Left lung (tissue), 10 donors: Measurements from ENCODE around the gene MBP. TPM values are rescaled to one million over a fixed set of nuclear protein-coding genes. Genes with fewer than 3 reads are reported as not detected.

ENCODE experiments used
- ATAC-seq: fragments of 200-7000 bp; cut with Tn5 transposase; one replicate; pipeline ENCODE4 v1.9.1; 2020; ENCODE audit warnings: moderate library complexity
- DNase-seq, 4 donors: peaks; one replicate each; pipeline ENCODE4 v3.0.0-alpha.2; 2013 to 2020
- H3K27ac ChIP-seq, 2 donors: fragments of 200-600 bp; sonication (generic) in 1 of 2; one replicate each; pipeline versions ENCODE4 v1.5.0 to v1.8.0; 2020 to 2021
- H3K27me3 ChIP-seq, 2 donors: fragments of 200-600 bp; sonication (generic) in 1 of 2; one replicate each; pipeline versions ENCODE4 v1.5.0 to v1.8.0; 2020 to 2021
- H3K36me3 ChIP-seq, 2 donors: fragments of 200-600 bp; sonication (generic) in 1 of 2; one replicate each; pipeline versions ENCODE4 v1.5.0 to v1.8.0; 2020 to 2021
- H3K4me1 ChIP-seq, 2 donors: fragments of 200-600 bp; one replicate each; pipeline ENCODE4 v1.8.0; 2021
- H3K4me3 ChIP-seq, 2 donors: fragments of 200-600 bp; sonication (generic) in 1 of 2; one replicate each; pipeline versions ENCODE4 v1.5.0 to v1.8.0; 2020 to 2021; ENCODE audit warnings: mild to moderate bottlenecking in 1 of 2
- H3K9me3 ChIP-seq, 2 donors: fragments of 200-600 bp; sonication (generic) in 1 of 2; one replicate each; pipeline versions ENCODE4 v1.5.0 to v1.8.0; 2020 to 2021
- intact Hi-C, 2 donors: fragments of 100-400 bp; cut with DNase I; formaldehyde crosslinking; loops; one replicate each; pipeline versions ENCODE4 v1.11.2 to v1.14.2; 2022
- polyA plus RNA-seq, 6 donors: library from polyadenylated mRNA; unstranded; fragments of 120-200 nt; gene quantifications; one replicate each; pipeline ENCODE4 v1.2.1, GENCODE V29; 2013; ENCODE audit not compliant: insufficient read length in 6 of 6
- total RNA-seq, 2 donors: library from RNA; stranded (reverse); fragmentation: NEBNext Ultra II Directional; extraction: Animal tissue kit (Norgen Biotek cat#: 25700); gene quantifications; one replicate each; pipeline ENCODE4 v1.2.1, GENCODE V29; 2021
- TF ChIP-seq, protein P1 (sequence below), 2 donors: fragments of 200-600 bp; sonication (generic) in 1 of 2; IDR thresholded peaks; one replicate each; pipeline versions ENCODE4 v1.5.0 to v1.8.0; 2021; ENCODE audit warnings: antibody characterized with exemption in 2 of 2
- donor health status: DM: no; HTN: yes; CAD: no.
- donor health status: DM: no; HTN: no; CAD: no.

Gene MBP
- total and polyA plus RNA-seq, 8 donors = 8.8 to 56.7 (median 10.8) TPM

GRCh38 chr18:77165503-77166188 is 33.1 kb upstream of the MBP start:
- intact Hi-C loops = no loop called here
- no peak for ATAC-seq

GRCh38 chr18:77164763-77165485 is 32.3 kb upstream of the MBP start:
- Histone ChIP-seq H3K4me1 (peaks cover 0 to 20% of the 10 kb centered on the region in 2 donors), H3K4me3 (no peak overlapping the region), H3K27me3 (peaks cover 0 to 21% of the 10 kb centered on the region in 2 donors), H3K27ac (no peak overlapping the region), H3K36me3 (no peaks in the 10 kb centered on the region), H3K9me3 (no peaks in the 10 kb centered on the region)
- intact Hi-C loops = no loop called here
- TF ChIP-seq, protein P1, sequence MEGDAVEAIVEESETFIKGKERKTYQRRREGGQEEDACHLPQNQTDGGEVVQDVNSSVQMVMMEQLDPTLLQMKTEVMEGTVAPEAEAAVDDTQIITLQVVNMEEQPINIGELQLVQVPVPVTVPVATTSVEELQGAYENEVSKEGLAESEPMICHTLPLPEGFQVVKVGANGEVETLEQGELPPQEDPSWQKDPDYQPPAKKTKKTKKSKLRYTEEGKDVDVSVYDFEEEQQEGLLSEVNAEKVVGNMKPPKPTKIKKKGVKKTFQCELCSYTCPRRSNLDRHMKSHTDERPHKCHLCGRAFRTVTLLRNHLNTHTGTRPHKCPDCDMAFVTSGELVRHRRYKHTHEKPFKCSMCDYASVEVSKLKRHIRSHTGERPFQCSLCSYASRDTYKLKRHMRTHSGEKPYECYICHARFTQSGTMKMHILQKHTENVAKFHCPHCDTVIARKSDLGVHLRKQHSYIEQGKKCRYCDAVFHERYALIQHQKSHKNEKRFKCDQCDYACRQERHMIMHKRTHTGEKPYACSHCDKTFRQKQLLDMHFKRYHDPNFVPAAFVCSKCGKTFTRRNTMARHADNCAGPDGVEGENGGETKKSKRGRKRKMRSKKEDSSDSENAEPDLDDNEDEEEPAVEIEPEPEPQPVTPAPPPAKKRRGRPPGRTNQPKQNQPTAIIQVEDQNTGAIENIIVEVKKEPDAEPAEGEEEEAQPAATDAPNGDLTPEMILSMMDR (IDR thresholded peaks at IDR 0.05) = no peak
- DNase-seq (no peak), ATAC-seq (no peak)

More at GRCh38 chr18:77165503-77166188, 33.1 kb upstream of the MBP start:
- no peak overlapping the region for H3K27ac ChIP-seq
- DNase-seq = no peak
- no peaks in the 10 kb centered on the region for H3K36me3 ChIP-seq
- TF ChIP-seq, protein P1 (IDR thresholded peaks at IDR 0.05) = no peak
- peaks cover 0 to 21% of the 10 kb centered on the region in 2 donors for H3K27me3 ChIP-seq
- no peak overlapping the region for H3K4me3 ChIP-seq
- peaks cover 0 to 13% of the 10 kb centered on the region in 2 donors for H3K4me1 ChIP-seq
- no peaks in the 10 kb centered on the region for H3K9me3 ChIP-seq

- Histone ChIP-seq H3K4me1 (peaks cover 0 to 21% of the 10 kb centered on the region in 2 donors), H3K9me3 (no peaks in the 10 kb centered on the region), H3K27ac (no peak overlapping the region), H3K36me3 (no peaks in the 10 kb centered on the region), H3K4me3 (no peak overlapping the region), H3K27me3 (peaks cover 0 to 21% of the 10 kb centered on the region in 2 donors)
- intact Hi-C loops = no loop called here
- no peak for ATAC-seq
- TF ChIP-seq, protein P1 (IDR thresholded peaks at IDR 0.05) = no peak
- DNase-seq = no peak
Observed at GRCh38 chr18:77164026-77164425, 31.4 kb upstream of the MBP start.

GRCh38 chr18:77162580-77162979 is 30.0 kb upstream of the MBP start:
- no peak overlapping the region for H3K4me3 ChIP-seq
- ATAC-seq (no peak), DNase-seq (no peak)
- intact Hi-C loops = no loop called here
- no peaks in the 10 kb centered on the region for H3K9me3 ChIP-seq
- H3K27me3 ChIP-seq = peaks cover 0 to 21% of the 10 kb centered on the region in 2 donors
- TF ChIP-seq, protein P1 (IDR thresholded peaks at IDR 0.05) = no peak
- H3K27ac ChIP-seq = no peak overlapping the region
- H3K36me3 ChIP-seq = no peaks in the 10 kb centered on the region
- H3K4me1 ChIP-seq = peaks cover 0 to 21% of the 10 kb centered on the region in 2 donors

- intact Hi-C loops = no loop called here
- peak overlapping the region in 1 of 2 donors; percentile 48 for H3K27ac ChIP-seq
- peaks cover 0 to 21% of the 10 kb centered on the region in 2 donors for H3K27me3 ChIP-seq
- no peak overlapping the region for H3K4me3 ChIP-seq
- TF ChIP-seq, protein P1 (IDR thresholded peaks at IDR 0.05) = no peak
- DNase-seq (no peak), ATAC-seq (no peak)
- no peaks in the 10 kb centered on the region for H3K36me3 ChIP-seq
- H3K9me3 ChIP-seq = no peaks in the 10 kb centered on the region
- H3K4me1 ChIP-seq = peaks cover 0 to 21% of the 10 kb centered on the region in 2 donors
Observed at GRCh38 chr18:77161961-77162360, 29.4 kb upstream of the MBP start.
